ENCODE measurements around the gene FAM180B.
"Not testable (repeated sequence)": the region's sequence is repeated elsewhere in the genome, so short reads cannot be mapped to it uniquely, and the experiment has no call there.

Gene FAM180B

DNA sequence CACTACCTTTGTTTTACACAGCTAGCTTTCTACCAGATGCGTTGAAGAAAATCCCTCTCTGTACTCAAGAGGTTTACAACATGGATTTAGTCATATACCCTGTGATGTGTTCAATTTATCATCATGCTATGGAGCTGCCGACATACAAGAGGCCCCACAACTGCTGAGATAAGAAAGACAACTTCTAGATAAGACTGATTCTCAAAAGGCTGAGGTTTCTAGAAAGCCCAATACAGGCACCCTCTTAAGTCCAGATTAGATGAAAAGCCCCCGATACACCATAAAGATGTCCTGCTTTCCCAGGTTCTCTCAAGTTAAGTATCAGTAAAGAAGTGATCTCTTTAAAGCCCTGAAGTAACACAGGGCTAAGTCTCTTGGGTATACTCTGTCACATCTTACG is 41.5 kb downstream of the FAM180B start:
- H3K27ac ChIP-seq (ENCODE audit: poor library complexity, severe bottlenecking), result no peak overlapping the region
- H3K9me3 ChIP-seq (ENCODE audit: severe bottlenecking), result no peaks in the 10 kb centered on the region
- peaks cover 88% of the 10 kb centered on the region for H3K36me3 ChIP-seq (ENCODE audit: low read depth)
- no peak overlapping the region for H3K4me3 ChIP-seq (ENCODE audit: severe bottlenecking)
- ATAC-seq (ENCODE audit: low read depth) (no peak), DNase-seq (ENCODE audit: low spot score) (no peak)
- no peak for TF ChIP-seq CTCF (IDR thresholded peaks at IDR 0.05; ENCODE audit: poor library complexity, severe bottlenecking)
- no peaks in the 10 kb centered on the region for H3K27me3 ChIP-seq (ENCODE audit: insufficient read depth, poor library complexity, severe bottlenecking)
- H3K4me1 ChIP-seq (ENCODE audit: insufficient read depth, poor library complexity, severe bottlenecking), result no peaks in the 10 kb centered on the region

DNA sequence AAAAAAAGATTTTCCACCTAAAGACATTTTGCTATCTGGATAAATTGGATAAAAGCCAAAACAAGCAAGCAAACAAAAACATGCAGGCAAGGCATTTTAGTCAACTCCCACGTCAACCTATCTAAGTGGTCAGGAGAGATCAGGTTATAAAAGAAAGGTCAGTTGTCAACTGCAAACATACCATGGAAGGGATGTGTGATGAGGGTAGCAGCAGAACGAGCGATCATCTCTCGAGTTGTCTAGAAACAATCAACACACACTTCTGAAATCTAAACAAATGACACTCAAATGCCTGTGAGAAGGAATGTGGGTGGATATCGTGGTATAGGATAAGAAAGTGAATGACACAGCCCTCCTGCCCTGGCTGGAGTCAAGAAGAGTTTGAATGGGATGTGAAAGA is 45.0 kb downstream of the FAM180B start:
- Histone ChIP-seq H3K4me3 (ENCODE audit: severe bottlenecking) (no peak overlapping the region), H3K9me3 (ENCODE audit: severe bottlenecking) (no peaks in the 10 kb centered on the region), H3K27me3 (ENCODE audit: insufficient read depth, poor library complexity, severe bottlenecking) (no peaks in the 10 kb centered on the region), H3K36me3 (ENCODE audit: low read depth) (peaks cover 88% of the 10 kb centered on the region), H3K27ac (ENCODE audit: poor library complexity, severe bottlenecking) (no peak overlapping the region), H3K4me1 (ENCODE audit: insufficient read depth, poor library complexity, severe bottlenecking) (no peaks in the 10 kb centered on the region)
- TF ChIP-seq CTCF (IDR thresholded peaks at IDR 0.05; ENCODE audit: poor library complexity, severe bottlenecking), result no peak
- DNase-seq (ENCODE audit: low spot score) (no peak), ATAC-seq (ENCODE audit: low read depth) (no peak)

GRCh38 chr11:47636331-47636730 is 49.9 kb downstream of the FAM180B start:
- DNase-seq (ENCODE audit: low spot score); ATAC-seq (ENCODE audit: low read depth); H3K4me1 ChIP-seq (ENCODE audit: insufficient read depth, poor library complexity, severe bottlenecking); H3K9me3 ChIP-seq (ENCODE audit: severe bottlenecking); H3K27ac ChIP-seq (ENCODE audit: poor library complexity, severe bottlenecking); H3K4me3 ChIP-seq (ENCODE audit: severe bottlenecking); H3K27me3 ChIP-seq (ENCODE audit: insufficient read depth, poor library complexity, severe bottlenecking): not testable (repeated sequence)
- H3K36me3 ChIP-seq (ENCODE audit: low read depth), result peaks cover 74% of the 10 kb centered on the region
